ENCODE results near the gene SULT1A2.
"Not testable (repeated sequence)": the region's sequence is repeated elsewhere in the genome, so short reads cannot be mapped to it uniquely, and the experiment has no call there.

Gene SULT1A2

GRCh38 chr16:28608867-28609596 lies 12.2 kb upstream of the SULT1A2 start:
- FAIRE-seq: not testable (repeated sequence)

GRCh38 chr16:28608496-28608808 lies 11.6 kb upstream of the SULT1A2 start:
- FAIRE-seq: not testable (repeated sequence)

GRCh38 chr16:28607681-28608495 lies 11.0 kb upstream of the SULT1A2 start:
- not testable (repeated sequence) for FAIRE-seq

GRCh38 chr16:28607116-28607623 lies 10.3 kb upstream of the SULT1A2 start:
- FAIRE-seq: no peak

- no peak for FAIRE-seq
These were observed 9.7 kb upstream of the SULT1A2 start for GRCh38 chr16:28606291-28607115.

- no peak for FAIRE-seq
These were observed 7.3 kb upstream of the SULT1A2 start for GRCh38 chr16:28604186-28604565.

- no peak for FAIRE-seq
These were observed 6.7 kb upstream of the SULT1A2 start for GRCh38 chr16:28603381-28604185.

GRCh38 chr16:28602529-28602928 lies 5.7 kb upstream of the SULT1A2 start:
- FAIRE-seq: no peak

- FAIRE-seq: not testable (repeated sequence)
These were observed 5.2 kb upstream of the SULT1A2 start for GRCh38 chr16:28602062-28602461.

- FAIRE-seq: not testable (repeated sequence)
These were observed 4.7 kb upstream of the SULT1A2 start for GRCh38 chr16:28601589-28601988.

GRCh38 chr16:28600965-28601364 lies 4.1 kb upstream of the SULT1A2 start:
- FAIRE-seq: not testable (repeated sequence)

- FAIRE-seq: not testable (repeated sequence)
These were observed 2.8 kb upstream of the SULT1A2 start for GRCh38 chr16:28599377-28600285.

GRCh38 chr16:28597692-28598261 lies 927 bp upstream of the SULT1A2 start:
- FAIRE-seq: no peak

GRCh38 chr16:28596115-28596630 lies 677 bp downstream of the SULT1A2 start:
- no peak for FAIRE-seq

GRCh38 chr16:28595451-28595850 lies 1.4 kb downstream of the SULT1A2 start:
- FAIRE-seq: not testable (repeated sequence)

- FAIRE-seq: no peak
These were observed 3.8 kb downstream of the SULT1A2 start for GRCh38 chr16:28592979-28593553.

GRCh38 chr16:28592511-28592910 lies 4.3 kb downstream of the SULT1A2 start:
- FAIRE-seq: no peak

GRCh38 chr16:28591355-28591754 lies 5.5 kb downstream of the SULT1A2 start:
- FAIRE-seq: no peak

- FAIRE-seq: no peak
These were observed 6.2 kb downstream of the SULT1A2 start for GRCh38 chr16:28590384-28591340.

Data from TTC549 (cell line).